Natural killer cell (primary cell): ENCODE data around the gene CNBD2. TPM values are rescaled to one million over a fixed set of nuclear protein-coding genes. Genes with fewer than 3 reads are reported as not detected.

Experiments
- ATAC-seq, 3 donors: fragments of 150-1000 bp in 2 of 3; fragments of 200-7000 bp in 1 of 3; cut with Tn5 transposase; 1 replicate in 1 of 3; 2 replicates in 2 of 3; pipeline ENCODE4 v1.10.0; 2021; ENCODE audit warnings: mild to moderate bottlenecking in 2 of 3, moderate library complexity in 2 of 3
- DNase-seq, 2 donors: peaks; one replicate each; pipeline versions ENCODE4 v3.0.0 to v3.0.0-alpha.2; 2013 to 2021; ENCODE audit warnings: mixed read lengths in 1 of 2
- H3K27ac ChIP-seq: one replicate; pipeline ENCODE4 v1.5.1; 2013; ENCODE audit warnings: mild to moderate bottlenecking, low read length
- H3K27me3 ChIP-seq: one replicate; pipeline ENCODE4 v1.6.1; 2013; ENCODE audit warnings: low read length; ENCODE audit not compliant: control insufficient read depth, insufficient read depth
- H3K36me3 ChIP-seq: one replicate; pipeline ENCODE4 v1.6.1; 2013; ENCODE audit warnings: low read length; ENCODE audit not compliant: control insufficient read depth, insufficient read depth
- H3K4me1 ChIP-seq: one replicate; pipeline ENCODE4 v1.6.1; 2013; ENCODE audit warnings: low read length; ENCODE audit not compliant: control insufficient read depth, insufficient read depth
- H3K4me3 ChIP-seq: one replicate; pipeline ENCODE4 v1.5.1; 2013; ENCODE audit warnings: low read length
- H3K9me3 ChIP-seq: one replicate; pipeline ENCODE4 v1.6.1; 2013; ENCODE audit warnings: low read length; ENCODE audit not compliant: control insufficient read depth, insufficient read depth
- H3K27ac Mint-ChIP-seq, 2 donors: one replicate each; pipeline ENCODE4 v1.8.0; 2022; ENCODE audit warnings: mild to moderate bottlenecking in 2 of 2, mixed read lengths in 2 of 2, moderate library complexity in 1 of 2
- H3K27me3 Mint-ChIP-seq, 2 donors: one replicate each; pipeline ENCODE4 v1.8.0; 2022; ENCODE audit warnings: low read depth in 2 of 2, mixed read lengths in 2 of 2
- H3K36me3 Mint-ChIP-seq: one replicate; pipeline ENCODE4 v1.8.0; 2022; ENCODE audit warnings: mixed read lengths
- H3K4me1 Mint-ChIP-seq, 2 donors: one replicate each; pipeline ENCODE4 v1.8.0; 2022; ENCODE audit warnings: mixed read lengths in 2 of 2
- H3K4me3 Mint-ChIP-seq: one replicate; pipeline ENCODE4 v1.8.0; 2022; ENCODE audit warnings: mild to moderate bottlenecking, moderate library complexity, mixed read lengths
- H3K9me3 Mint-ChIP-seq, 2 donors: one replicate each; pipeline ENCODE4 v1.8.0; 2022; ENCODE audit warnings: mixed read lengths in 2 of 2
- WGBS: methylation state at CpG from one replicate; pipeline ENCODE4 v1.1.7; 2013; ENCODE audit warnings: missing lambda C conversion rate; ENCODE audit not compliant: insufficient coverage; 5-methylcytosine and 5-hydroxymethylcytosine counted together
- intact Hi-C: fragments of 100-400 bp; cut with micrococcal nuclease; formaldehyde crosslinking; loops from one replicate; pipeline ENCODE4 v1.14.2; 2022
- total RNA-seq, 4 donors: library from RNA; stranded (reverse); fragments of 120-200 nt in 1 of 4; gene quantifications; one replicate each; pipeline versions ENCODE4 v1.2.3 to v1.2.4, GENCODE V29; 2013 to 2022
- TF ChIP-seq, protein P1 (sequence below): fragments of 200-600 bp; IDR thresholded peaks from one replicate; pipeline ENCODE4 v1.8.0; 2022; ENCODE audit warnings: antibody characterized with exemption

Gene CNBD2
- total RNA-seq, 3 donors from 2014 or later (not counting 1 experiment from before 2014, with no cell fraction given), result 17.2 to 20.5 (median 19.5) TPM

DNA sequence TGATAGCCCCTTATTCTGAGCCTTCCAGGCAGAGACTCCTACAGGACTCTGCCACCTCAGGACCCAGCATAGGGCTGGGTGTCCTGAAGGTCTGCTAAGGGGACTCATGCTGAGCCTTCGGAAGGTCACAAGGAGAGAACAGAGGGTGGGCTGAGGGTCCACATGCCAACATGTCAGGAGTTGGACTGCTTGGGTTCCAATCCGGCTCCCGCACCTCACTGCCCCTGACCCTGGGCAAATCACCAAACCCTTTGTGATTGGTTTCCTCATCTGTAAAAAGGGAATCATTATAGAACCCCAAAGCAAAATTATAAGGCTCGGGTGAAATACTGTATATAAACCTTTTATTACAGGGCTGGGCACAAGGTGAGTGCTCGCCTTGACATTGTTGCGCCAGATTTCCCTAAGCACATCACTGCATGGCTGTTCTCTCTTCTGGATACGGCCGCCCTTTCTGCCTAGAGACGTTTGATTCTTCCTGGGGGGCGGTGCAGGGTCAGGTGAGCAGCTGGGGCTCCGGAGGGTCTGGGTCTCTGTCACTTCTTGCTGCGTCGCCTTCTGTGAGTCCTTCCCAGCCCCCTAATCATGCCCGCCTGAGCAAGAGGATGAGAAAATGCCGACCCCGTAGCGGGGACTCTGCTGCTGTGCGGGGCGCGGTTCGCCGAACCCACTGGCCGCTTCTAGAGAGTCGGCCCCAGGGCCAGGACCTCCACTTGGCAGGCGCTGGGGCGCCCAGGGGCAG, 95.7 kb downstream of the CNBD2 start:
- no peaks in the 10 kb centered on the region for H3K27me3 ChIP-seq
- intact Hi-C loops, result no loop called here
- H3K36me3 ChIP-seq, result no peaks in the 10 kb centered on the region
- no peaks in the 10 kb centered on the region for H3K9me3 ChIP-seq
- WGBS, result 26% methylated on average over 26 of the region's 26 CpGs
- peak overlapping the region; percentile 50 for H3K4me3 ChIP-seq
- H3K36me3 Mint-ChIP-seq, result no peaks in the 10 kb centered on the region
- H3K27ac ChIP-seq, result peak overlapping the region; percentile 73
- no peak for DNase-seq
- H3K27ac Mint-ChIP-seq, result peak overlapping the region; percentile 91
- H3K4me1 Mint-ChIP-seq, result peaks cover 7 to 9% of the 10 kb centered on the region in 2 donors
- H3K4me3 Mint-ChIP-seq, result peak overlapping the region; percentile 91
- no peaks in the 10 kb centered on the region for H3K27me3 Mint-ChIP-seq
- ATAC-seq, result no peak
- H3K4me1 ChIP-seq, result peaks cover 18% of the 10 kb centered on the region
- H3K9me3 Mint-ChIP-seq, result no peaks in the 10 kb centered on the region
- TF ChIP-seq, protein P1, sequence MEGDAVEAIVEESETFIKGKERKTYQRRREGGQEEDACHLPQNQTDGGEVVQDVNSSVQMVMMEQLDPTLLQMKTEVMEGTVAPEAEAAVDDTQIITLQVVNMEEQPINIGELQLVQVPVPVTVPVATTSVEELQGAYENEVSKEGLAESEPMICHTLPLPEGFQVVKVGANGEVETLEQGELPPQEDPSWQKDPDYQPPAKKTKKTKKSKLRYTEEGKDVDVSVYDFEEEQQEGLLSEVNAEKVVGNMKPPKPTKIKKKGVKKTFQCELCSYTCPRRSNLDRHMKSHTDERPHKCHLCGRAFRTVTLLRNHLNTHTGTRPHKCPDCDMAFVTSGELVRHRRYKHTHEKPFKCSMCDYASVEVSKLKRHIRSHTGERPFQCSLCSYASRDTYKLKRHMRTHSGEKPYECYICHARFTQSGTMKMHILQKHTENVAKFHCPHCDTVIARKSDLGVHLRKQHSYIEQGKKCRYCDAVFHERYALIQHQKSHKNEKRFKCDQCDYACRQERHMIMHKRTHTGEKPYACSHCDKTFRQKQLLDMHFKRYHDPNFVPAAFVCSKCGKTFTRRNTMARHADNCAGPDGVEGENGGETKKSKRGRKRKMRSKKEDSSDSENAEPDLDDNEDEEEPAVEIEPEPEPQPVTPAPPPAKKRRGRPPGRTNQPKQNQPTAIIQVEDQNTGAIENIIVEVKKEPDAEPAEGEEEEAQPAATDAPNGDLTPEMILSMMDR, result no peak

DNA sequence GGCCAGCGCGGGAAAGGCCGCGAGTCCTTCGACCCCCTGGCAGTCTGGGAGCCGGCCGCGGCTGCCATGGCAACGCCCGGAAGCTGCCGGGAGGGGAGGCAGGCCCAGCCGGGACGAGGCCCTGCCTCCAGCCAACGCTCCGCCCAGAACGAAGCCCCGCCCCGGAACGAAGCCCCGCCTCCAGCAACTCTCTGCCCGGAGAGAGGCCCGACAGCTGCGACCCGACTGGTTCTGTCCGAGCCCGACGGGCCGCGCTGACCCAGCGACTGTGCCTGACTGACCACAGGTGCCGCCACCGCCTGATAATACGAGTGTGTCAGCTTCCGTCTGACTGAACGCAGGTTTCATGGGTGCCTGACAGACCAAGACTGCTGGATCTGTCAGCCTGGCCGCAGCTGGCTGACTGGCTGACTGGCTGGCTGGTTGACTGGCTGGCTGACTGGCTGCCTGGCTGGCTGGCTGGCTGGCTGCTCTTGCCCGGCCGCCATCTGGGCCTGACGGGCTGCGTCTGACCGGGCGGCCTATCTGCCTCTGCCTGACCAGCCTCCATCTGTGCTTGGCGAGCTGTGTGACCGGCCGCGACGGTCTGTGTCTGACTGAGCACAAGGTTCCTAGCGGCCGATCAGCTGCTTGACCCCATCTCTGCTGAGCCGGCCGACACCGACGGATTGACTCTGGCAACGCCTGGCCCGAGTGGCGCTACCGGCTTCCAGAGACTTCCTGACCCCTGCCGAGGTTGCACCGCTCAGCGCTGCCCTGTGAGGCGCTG, 96.5 kb downstream of the CNBD2 start:
- H3K36me3 Mint-ChIP-seq, result no peaks in the 10 kb centered on the region
- no peaks in the 10 kb centered on the region for H3K9me3 ChIP-seq
- peaks cover 18% of the 10 kb centered on the region for H3K4me1 ChIP-seq
- peak overlapping the region; percentile 73 for H3K27ac ChIP-seq
- DNase-seq (peak; percentile 93 to 94), ATAC-seq (peak; percentile 94 to 97 (median 95))
- peaks cover 7 to 9% of the 10 kb centered on the region in 2 donors for H3K4me1 Mint-ChIP-seq
- 2% methylated on average over 61 of the region's 61 CpGs for WGBS
- H3K4me3 Mint-ChIP-seq, result peak overlapping the region; percentile 91
- no peaks in the 10 kb centered on the region for H3K27me3 ChIP-seq
- TF ChIP-seq, protein P1, result no peak
- intact Hi-C loops, result no loop called here
- H3K4me3 ChIP-seq, result peak overlapping the region; percentile 50
- H3K27ac Mint-ChIP-seq, result peak overlapping the region; percentile 91
- H3K27me3 Mint-ChIP-seq, result no peaks in the 10 kb centered on the region
- no peaks in the 10 kb centered on the region for H3K9me3 Mint-ChIP-seq
- H3K36me3 ChIP-seq, result no peaks in the 10 kb centered on the region

GRCh38 chr20:36065427-36065998, 97.1 kb downstream of the CNBD2 start:
- WGBS, result 61% methylated on average over 24 of the region's 24 CpGs
- Histone ChIP-seq H3K27me3 (peaks cover 3% of the 10 kb centered on the region), H3K27ac (peak overlapping the region; percentile 73), H3K4me3 (peak overlapping the region; percentile 50), H3K36me3 (no peaks in the 10 kb centered on the region), H3K4me1 (peaks cover 18% of the 10 kb centered on the region), H3K9me3 (no peaks in the 10 kb centered on the region)
- H3K9me3 Mint-ChIP-seq, result no peaks in the 10 kb centered on the region
- H3K4me3 Mint-ChIP-seq, result peak overlapping the region; percentile 91
- peaks cover 7 to 9% of the 10 kb centered on the region in 2 donors for H3K4me1 Mint-ChIP-seq
- peak overlapping the region; percentile 91 for H3K27ac Mint-ChIP-seq
- intact Hi-C loops, result no loop called here
- H3K36me3 Mint-ChIP-seq, result no peaks in the 10 kb centered on the region
- ATAC-seq (no peak), DNase-seq (peak in 1 of 2 donors; percentile 16)
- TF ChIP-seq, protein P1, result no peak
- no peaks in the 10 kb centered on the region for H3K27me3 Mint-ChIP-seq
